Smooth muscle cell (in vitro differentiated cells): Measurements from ENCODE around the gene CDC20. TPM values are rescaled to one million over a fixed set of nuclear protein-coding genes. Genes with fewer than 3 reads are reported as not detected.

Experiments
- DNase-seq: peaks from one replicate; lab custom pipeline; 2025; ENCODE audit not compliant: unreplicated experiment; lab: John Stamatoyannopoulos, UW
- H2AFZ ChIP-seq: fragments of 200-600 bp; sonication (generic); 2 replicates; pipeline ENCODE4 v1.6.0; 2016; ENCODE audit warnings: antibody characterized with exemption, low read depth, mild to moderate bottlenecking
- H3F3A ChIP-seq: fragments of 200-600 bp; sonication (generic); 2 replicates; pipeline ENCODE4 v1.6.0; 2017; ENCODE audit warnings: antibody characterized with exemption, low read depth
- H3K27ac ChIP-seq: fragments of 200-600 bp; sonication (generic); 2 replicates; pipeline ENCODE4 v1.5.1; 2016; ENCODE audit warnings: low read depth, mild to moderate bottlenecking
- H3K27me3 ChIP-seq: fragments of 200-600 bp; sonication (generic); 2 replicates; pipeline ENCODE4 v1.6.1; 2016; ENCODE audit warnings: low read depth, mild to moderate bottlenecking
- H3K36me3 ChIP-seq: fragments of 200-600 bp; sonication (generic); 2 replicates; pipeline ENCODE4 v1.5.1; 2016; ENCODE audit warnings: low read depth
- H3K4me1 ChIP-seq: fragments of 200-600 bp; sonication (generic); 2 replicates; pipeline ENCODE4 v1.5.1; 2016; ENCODE audit warnings: low read depth
- H3K4me2 ChIP-seq: fragments of 200-600 bp; sonication (generic); 2 replicates; pipeline ENCODE4 v1.6.0; 2016; ENCODE audit warnings: mild to moderate bottlenecking
- H3K4me3 ChIP-seq: fragments of 200-600 bp; sonication (generic); 2 replicates; pipeline ENCODE4 v1.5.1; 2016; ENCODE audit warnings: mild to moderate bottlenecking
- H3K79me2 ChIP-seq: fragments of 200-600 bp; sonication (generic); 2 replicates; pipeline ENCODE4 v1.6.0; 2016; ENCODE audit warnings: low read depth, mild to moderate bottlenecking
- H3K9ac ChIP-seq: fragments of 200-600 bp; sonication (generic); 2 replicates; pipeline ENCODE4 v1.6.0; 2016; ENCODE audit warnings: low read depth
- H3K9me3 ChIP-seq: fragments of 200-600 bp; sonication (generic); replicated peaks from 2 replicates; pipeline ENCODE4 v1.5.1; 2016; ENCODE audit warnings: low read depth
- H4K20me1 ChIP-seq: fragments of 200-600 bp; sonication (generic); 2 replicates; pipeline ENCODE4 v1.6.0; 2016; ENCODE audit warnings: low read depth
- WGBS: methylation state at CpG from one replicate; pipeline ENCODE4 v1.1.7; 2016; ENCODE audit warnings: low lambda C conversion rate; 5-methylcytosine and 5-hydroxymethylcytosine counted together
- polyA plus RNA-seq: library from polyadenylated mRNA; unstranded; fragments of >200 nt; fragmentation: Nextera tagmentation; extraction: Ambion mirVana; gene quantifications from 2 replicates; pipeline ENCODE4 v1.2.1, GENCODE V29; 2016
- total RNA-seq: library from RNA; depleted of rRNA; stranded (reverse); fragments of >200 nt; gene quantifications from 2 replicates; pipeline ENCODE4 v1.2.3, GENCODE V29; 2014
- TF ChIP-seq, protein P1 (sequence below): fragments of 200-600 bp; sonication (generic); IDR thresholded peaks from 2 replicates; pipeline ENCODE4 v1.5.1; 2017; ENCODE audit warnings: borderline replicate concordance, mild to moderate bottlenecking, antibody characterized with exemption; ENCODE audit not compliant: insufficient read depth, poor library complexity, severe bottlenecking

Gene CDC20
- total and polyA plus RNA-seq, 2 experiments from 2014 or later = 17.4 to 18.7 TPM

DNA sequence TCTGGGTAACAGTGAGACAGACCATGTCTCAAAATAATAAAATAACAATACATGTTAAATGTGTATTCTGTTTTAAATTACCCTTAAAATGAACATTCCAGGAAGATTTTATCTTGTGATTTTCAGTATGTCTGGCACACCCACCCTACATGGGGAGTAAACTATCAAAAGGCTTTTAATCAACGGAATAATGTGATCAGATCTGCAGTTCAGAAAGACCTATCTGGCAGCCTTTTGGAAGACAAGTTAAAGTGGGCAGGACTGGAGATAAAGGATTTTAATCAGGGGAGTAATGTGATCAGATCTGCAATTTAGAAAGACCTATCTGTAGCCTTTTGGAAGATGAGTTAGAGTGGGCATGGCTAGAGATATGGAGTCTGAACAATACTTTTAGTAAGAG, 20.7 kb downstream of the CDC20 start:
- 90% methylated on average over 1 of the region's 1 CpG for WGBS
- Histone ChIP-seq H3K9me3 (no peaks in the 10 kb centered on the region), H3K27ac (no peak overlapping the region), H3K9ac (no peak overlapping the region), H3K27me3 (no peaks in the 10 kb centered on the region), H3K4me3 (no peak overlapping the region), H3K36me3 (no peaks in the 10 kb centered on the region), H4K20me1 (no peaks in the 10 kb centered on the region), H2AFZ (no peak overlapping the region), H3K4me2 (no peak overlapping the region), H3K4me1 (no peaks in the 10 kb centered on the region), H3K79me2 (no peaks in the 10 kb centered on the region), H3F3A (peaks cover 2% of the 10 kb centered on the region)
- DNase-seq = no peak
- TF ChIP-seq, protein P1, sequence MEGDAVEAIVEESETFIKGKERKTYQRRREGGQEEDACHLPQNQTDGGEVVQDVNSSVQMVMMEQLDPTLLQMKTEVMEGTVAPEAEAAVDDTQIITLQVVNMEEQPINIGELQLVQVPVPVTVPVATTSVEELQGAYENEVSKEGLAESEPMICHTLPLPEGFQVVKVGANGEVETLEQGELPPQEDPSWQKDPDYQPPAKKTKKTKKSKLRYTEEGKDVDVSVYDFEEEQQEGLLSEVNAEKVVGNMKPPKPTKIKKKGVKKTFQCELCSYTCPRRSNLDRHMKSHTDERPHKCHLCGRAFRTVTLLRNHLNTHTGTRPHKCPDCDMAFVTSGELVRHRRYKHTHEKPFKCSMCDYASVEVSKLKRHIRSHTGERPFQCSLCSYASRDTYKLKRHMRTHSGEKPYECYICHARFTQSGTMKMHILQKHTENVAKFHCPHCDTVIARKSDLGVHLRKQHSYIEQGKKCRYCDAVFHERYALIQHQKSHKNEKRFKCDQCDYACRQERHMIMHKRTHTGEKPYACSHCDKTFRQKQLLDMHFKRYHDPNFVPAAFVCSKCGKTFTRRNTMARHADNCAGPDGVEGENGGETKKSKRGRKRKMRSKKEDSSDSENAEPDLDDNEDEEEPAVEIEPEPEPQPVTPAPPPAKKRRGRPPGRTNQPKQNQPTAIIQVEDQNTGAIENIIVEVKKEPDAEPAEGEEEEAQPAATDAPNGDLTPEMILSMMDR = no peak

DNA sequence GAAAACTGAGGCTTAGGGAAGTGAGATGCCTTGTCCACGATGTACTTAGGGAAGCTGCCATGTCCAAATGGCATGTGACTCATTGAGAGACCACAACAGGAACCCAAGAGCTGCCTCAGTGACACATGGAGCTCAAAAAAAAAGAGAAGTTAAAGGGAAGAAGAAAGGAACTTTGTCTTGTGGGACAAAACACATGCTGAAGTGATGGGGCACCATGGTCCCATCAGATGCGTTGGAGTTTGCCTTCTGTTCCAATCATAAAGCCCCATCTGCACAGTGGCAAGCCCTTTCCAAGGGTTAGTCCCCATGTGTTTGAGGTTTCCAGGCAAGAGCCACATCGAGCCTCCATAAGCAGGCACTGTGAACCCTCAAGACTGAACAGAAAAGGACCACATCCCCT, 22.8 kb downstream of the CDC20 start:
- Histone ChIP-seq H3K4me2 (no peak overlapping the region), H2AFZ (no peak overlapping the region), H3K4me3 (no peak overlapping the region), H3K36me3 (no peaks in the 10 kb centered on the region), H3K79me2 (no peaks in the 10 kb centered on the region), H3K9ac (no peak overlapping the region), H3K27me3 (no peaks in the 10 kb centered on the region), H4K20me1 (peaks cover 5% of the 10 kb centered on the region), H3K4me1 (no peaks in the 10 kb centered on the region), H3K27ac (no peak overlapping the region), H3F3A (no peaks in the 10 kb centered on the region), H3K9me3 (no peaks in the 10 kb centered on the region)
- TF ChIP-seq, protein P1 = no peak
- 81% methylated on average over 3 of the region's 3 CpGs for WGBS
- no peak for DNase-seq

DNA sequence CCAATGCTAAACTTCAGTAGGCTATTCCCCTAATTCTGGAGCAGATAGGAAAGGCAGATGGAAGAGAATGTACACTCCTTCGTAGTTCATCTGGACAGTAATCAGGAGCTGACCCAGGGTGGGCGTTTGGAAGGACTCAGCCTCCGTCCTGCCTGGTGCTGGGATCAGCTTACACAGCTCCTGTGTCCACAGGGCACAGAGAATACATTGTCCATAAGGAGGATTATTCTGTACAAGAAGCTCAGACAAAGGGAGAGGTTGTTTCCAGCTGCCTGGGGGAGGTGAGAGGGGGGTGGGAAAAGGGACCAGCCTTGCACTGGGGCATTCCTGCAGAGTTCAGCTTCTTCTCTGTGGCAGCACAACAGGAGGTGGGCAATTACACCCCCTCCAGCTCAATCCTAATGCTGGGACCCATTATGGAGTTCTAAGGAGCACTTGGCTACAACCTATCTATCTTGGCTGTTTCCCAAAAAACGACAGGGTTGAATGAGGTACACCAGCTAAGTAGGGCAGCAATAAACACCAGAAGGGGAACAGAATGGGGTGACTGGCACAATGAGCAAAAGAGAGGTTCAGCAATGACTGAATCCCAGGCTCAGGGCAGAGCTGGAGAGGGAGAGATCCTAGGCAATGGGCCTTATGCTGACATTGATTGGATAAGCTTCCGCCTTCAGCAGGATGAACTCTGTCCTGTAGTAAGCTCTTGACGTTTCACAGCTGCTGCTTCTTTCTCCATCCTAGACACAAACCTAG, 23.4 kb downstream of the CDC20 start:
- no peak for DNase-seq
- no peak overlapping the region for H2AFZ ChIP-seq
- no peaks in the 10 kb centered on the region for H3K4me1 ChIP-seq
- H3K79me2 ChIP-seq = peaks cover 3% of the 10 kb centered on the region
- no peaks in the 10 kb centered on the region for H3K36me3 ChIP-seq
- no peaks in the 10 kb centered on the region for H3K9me3 ChIP-seq
- no peaks in the 10 kb centered on the region for H3F3A ChIP-seq
- no peak overlapping the region for H3K9ac ChIP-seq
- whole genome bisulfite sequencing = 81% methylated on average over 6 of the region's 6 CpGs
- H4K20me1 ChIP-seq = peaks cover 11% of the 10 kb centered on the region
- no peak overlapping the region for H3K4me2 ChIP-seq
- TF ChIP-seq, protein P1 = no peak
- no peak overlapping the region for H3K4me3 ChIP-seq
- H3K27ac ChIP-seq = no peak overlapping the region
- H3K27me3 ChIP-seq = no peaks in the 10 kb centered on the region

DNA sequence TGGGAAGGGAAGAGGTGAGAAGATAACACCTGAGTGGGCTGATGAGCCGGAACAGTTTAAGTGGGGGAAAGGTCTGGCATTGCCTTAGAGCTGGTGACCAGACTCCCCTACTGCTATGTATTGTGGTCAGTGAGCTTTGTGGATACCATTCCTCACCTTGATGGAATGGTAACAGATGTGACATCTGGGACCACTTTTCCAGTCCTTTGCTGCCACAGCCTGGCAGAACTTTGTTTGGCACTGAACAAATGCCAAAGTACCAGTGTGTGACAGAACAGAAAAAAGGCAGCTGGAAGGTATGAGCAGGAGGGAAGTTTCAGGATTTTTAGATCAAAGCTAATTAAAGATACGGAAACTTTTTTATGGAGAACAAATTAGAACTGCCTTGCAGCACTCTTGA, 24.7 kb downstream of the CDC20 start:
- TF ChIP-seq, protein P1 = no peak
- peaks cover 3% of the 10 kb centered on the region for H3K4me1 ChIP-seq
- H4K20me1 ChIP-seq = peaks cover 23% of the 10 kb centered on the region
- no peak for DNase-seq
- H3K4me2 ChIP-seq = no peak overlapping the region
- H3K79me2 ChIP-seq = peaks cover 15% of the 10 kb centered on the region
- peaks cover 5% of the 10 kb centered on the region for H3K36me3 ChIP-seq
- no peaks in the 10 kb centered on the region for H3F3A ChIP-seq
- no peaks in the 10 kb centered on the region for H3K27me3 ChIP-seq
- H3K9me3 ChIP-seq = no peaks in the 10 kb centered on the region
- H3K9ac ChIP-seq = no peak overlapping the region
- no peak overlapping the region for H3K4me3 ChIP-seq
- no peak overlapping the region for H3K27ac ChIP-seq
- WGBS = 100% methylated on average over 2 of the region's 2 CpGs
- H2AFZ ChIP-seq = no peak overlapping the region
